Measurements from ENCODE around the gene RHBDF2. TPM values are rescaled to one million over a fixed set of nuclear protein-coding genes. Genes with fewer than 3 reads are reported as not detected.

Gene RHBDF2
- 7.0 TPM for polyA plus RNA-seq (2013, experiment 1 of 2; ENCODE audit: insufficient read length)
- 7.0 TPM for polyA plus RNA-seq (2013, experiment 2 of 2; ENCODE audit: insufficient read length)

DNA sequence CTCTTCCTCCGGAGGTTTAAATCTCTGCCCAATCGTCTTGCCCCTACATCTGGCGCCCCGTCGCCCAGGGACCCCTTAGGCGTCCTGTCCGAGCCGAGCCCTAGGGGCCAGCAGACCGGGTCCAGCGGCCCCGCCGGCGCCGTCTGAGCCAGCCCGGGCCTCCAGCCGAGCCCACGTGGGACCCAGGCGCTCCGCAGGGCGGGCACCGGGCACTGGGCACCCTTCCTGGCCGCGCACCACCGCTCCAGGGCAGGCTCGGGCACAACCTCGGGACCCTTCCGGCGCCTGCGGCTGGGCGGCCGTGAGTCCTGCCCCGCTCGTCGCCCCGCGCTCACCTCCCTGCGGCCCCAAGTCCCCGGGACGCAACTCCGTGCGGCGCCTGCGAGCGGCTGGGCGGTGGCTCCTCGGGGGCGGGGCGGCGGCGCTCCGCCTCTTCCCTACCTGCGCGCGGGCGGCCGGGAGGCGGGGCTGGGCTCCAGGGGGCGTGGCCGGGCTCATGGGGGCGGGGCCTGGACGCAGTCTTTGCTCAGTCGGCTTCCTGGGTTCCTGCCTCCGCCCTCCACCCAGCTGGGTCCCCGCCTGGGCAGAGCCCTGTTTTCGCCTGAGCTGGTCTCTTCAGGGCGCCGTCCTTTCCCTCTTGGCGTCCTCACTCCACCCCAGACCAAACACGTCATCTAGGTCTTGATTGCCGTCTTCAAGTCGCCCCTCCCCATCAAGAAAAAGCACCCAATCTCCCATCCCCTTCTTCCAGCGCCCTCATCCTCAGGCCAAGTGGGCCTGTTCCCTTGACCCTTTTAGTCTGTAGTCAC is at the start of gene RHBDF2:
Gene RHBDF2, minus strand, starts transcription at position 406 of the 809 bp plus-strand sequence. CDS start 19,899 bp downstream, outside the sequence.
- DNase-seq: peak; percentile 59

DNA sequence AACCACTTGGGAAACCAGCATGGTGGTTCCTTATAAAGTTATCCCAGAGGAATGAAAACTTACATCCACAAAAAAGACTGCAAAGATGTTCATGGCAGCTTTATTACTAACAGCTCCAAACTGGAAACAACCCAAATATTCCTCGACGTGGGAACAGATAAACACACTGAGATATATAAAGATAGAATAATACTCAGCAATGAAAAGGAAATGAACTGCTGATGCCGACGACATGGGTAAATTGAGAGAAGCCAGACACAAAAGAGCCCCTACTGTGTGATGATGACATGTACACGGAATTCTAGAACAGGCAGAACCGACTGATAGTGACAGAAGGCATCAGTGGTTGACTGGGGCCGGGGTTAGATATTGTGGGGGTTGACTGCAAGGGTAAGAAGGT is 48.3 kb upstream of the RHBDF2 start:
- no peak for DNase-seq

DNA sequence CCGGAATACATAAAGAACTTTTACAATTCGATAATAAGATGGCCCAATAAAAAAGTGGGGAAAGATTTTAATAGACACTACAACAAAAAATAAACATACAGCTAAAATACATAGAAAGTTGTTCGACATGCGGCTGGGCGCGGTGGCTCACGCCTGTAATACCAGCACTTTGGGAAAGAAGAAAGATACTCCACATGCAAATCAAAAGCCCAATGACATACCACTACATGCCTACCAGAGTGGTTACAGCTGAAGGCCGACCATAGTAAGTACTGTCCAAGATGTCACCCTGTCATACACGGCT is 47.9 kb upstream of the RHBDF2 start:
- no peak for DNase-seq

DNA sequence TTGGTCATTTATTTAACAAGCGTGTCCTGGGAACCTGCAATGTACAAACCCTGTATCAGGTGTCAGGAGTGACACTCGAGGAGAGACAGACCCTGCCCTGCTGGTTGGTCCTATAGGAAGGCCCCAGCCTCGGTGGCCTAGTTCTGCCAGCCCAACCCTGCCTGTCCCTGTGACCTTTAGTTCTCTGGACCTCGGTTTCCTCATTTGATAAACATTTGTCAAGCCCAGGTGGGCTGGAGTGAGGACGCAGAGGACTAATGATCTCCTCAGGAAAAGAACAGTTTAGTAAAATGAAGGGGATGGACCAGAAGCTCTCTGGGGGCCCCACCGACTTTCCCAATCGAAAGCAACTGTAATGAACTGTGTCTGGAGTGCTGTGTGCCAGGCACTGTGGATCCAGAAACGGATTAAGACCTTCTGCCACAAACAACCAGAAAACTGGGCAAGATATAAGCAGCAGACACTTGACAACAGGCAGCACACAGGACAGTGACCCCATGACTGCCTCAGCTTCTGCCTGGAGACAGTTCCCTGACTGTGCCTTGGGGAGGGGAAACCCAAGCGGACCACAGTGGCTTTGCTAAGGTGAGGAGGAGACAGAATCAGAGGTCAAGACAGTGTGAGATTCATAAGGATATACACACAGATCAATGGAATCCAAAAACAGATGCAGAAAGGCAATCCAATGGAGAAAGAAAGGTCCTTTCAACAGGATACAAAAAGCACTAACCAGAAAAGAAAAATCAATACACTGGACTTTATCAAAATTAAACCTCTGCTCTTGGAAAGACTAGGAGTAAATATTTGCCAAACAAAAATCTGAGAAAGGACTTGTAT is 47.4 kb upstream of the RHBDF2 start:
- DNase-seq: no peak

DNA sequence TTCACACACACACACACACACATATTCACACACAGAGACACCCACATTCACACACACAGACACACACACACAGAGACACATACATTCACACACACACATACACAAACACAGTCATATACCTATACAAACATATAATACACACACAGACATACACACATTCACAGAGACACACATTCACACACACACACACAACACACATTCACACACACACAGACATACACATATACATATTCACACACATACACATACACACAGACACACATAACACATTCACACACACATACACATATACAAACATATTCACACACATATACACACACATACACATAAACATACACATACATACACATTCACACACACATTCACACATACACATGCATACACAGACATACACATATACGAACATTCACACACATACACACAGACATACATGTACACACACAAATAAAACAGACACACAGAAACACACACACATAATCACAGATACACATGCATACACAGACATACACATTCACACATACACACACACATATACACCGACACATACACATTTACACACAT is 46.5 kb upstream of the RHBDF2 start:
- no peak for DNase-seq

DNA sequence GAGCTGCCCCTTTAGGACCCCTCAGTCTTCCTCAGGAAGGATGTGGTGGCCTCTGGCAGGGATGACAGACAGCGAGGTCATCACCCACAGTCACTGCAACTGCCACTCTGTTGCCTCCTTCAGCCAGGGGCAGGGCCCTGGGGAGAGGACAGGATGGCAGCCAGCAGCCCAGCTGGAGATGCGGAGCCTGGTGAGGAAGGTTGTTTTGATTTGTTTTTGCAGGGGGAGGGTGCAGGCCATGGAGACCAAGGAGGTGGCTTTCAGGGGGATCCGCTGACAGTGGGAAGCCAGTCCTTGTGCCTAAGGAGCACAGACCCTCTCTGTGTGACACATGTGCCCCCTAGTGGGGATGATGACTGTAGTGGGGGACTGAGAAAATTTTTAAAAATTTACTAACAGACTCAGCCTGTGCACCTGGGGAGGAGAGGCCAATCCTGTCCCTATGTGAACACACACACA is 46.0 kb upstream of the RHBDF2 start:
- DNase-seq: peak; percentile 61

DNA sequence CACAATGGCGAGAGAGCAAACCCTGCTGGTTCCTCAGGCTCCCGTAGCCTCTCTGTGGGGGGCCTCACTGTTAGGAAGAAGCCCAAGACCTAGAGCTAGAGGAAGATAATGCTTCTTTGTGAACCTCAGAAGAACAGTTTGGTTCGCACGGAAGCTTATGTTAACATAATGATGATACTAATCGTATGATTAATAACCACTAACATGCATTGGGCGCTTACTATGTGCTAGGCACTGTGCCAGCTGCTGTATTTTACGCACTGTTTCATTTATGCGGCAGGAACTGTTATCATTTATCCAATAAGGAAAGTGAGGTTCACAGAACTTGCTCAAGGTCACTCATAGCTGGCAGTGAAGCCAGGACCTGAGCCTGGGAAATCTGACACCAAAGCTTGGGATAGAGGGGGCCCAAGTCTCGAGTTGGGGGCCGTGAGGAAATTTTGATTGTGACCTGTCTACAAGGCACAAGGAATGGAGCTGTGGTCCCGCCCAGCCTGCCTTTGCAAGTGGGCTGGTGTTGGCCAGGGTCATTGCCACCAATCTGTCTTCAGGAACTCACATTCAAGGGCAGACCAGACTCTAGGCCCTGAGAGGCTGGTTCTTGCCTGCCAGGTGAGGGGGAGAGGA is 45.4 kb upstream of the RHBDF2 start:
- peak; percentile 93 for DNase-seq

DNA sequence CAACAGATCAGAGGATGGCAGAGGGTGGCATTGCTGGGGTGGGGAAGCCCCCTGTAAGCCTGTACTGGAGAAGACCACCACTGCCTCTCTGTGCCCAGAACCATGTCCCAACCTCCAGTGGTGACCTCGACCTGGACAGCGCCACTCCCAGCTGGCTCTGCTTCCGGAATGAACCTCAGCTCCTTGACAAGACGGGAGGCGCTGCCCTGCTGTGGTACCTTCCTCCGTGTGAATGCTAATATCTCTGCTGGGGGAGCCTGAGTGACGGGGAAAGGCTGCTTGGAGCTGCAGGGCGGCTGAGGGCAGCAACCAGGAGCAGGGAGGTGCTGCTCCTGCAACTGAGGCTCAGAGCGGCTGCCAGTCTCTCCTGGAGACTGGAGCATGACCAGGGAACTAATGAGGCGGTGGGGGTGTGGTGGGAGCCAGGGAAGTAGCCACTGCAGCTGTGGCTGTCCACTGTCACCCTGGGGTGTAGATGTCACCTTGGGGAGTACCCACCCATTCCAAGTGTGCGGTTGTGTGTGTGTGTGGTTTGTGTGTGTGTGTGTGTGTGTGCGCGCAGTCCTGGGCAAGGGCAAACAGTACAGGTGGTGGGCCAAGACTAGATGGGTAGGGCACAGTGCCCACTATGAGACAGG is 44.8 kb upstream of the RHBDF2 start:
- no peak for DNase-seq

DNA sequence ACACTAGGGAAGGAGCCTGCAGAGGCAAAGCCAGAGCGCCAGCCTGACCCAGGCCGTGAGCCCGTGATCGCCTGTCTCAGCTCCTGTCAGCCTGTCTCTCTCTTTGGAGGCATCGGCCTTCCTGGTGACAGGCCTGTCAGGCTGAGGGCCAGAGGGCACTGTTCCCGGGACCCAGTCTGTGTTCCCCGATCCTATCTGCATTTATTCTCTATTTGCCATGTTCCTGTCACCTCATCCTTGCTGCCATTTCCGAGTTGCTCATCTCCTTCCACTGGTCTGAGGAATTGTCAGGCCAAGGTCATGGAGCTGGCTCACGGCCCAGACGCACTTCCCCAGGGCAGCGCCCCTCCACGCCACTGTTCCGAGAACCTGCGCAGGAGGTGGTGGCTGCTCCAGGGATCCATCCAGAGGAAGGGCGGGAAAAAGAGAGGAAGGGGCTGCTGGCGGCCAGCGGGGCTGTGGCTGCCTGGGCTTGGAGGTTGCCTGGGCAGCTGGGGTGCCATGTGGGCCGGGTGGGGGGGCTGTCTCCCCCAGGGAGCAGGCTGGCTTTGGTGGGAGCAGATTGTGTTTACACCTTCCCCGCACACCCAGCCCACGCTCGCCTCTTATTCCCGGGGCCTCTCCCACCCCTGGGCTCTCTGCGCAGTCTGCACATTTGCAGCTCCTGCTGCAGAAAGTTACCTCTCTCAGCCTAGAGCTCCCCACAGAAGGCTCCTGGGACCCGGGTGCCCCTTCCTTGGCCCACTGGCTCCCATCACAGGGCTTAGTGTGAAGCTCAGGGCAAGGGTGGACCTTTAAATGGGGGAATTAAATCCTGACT is 43.5 kb upstream of the RHBDF2 start:
- no peak for DNase-seq

DNA sequence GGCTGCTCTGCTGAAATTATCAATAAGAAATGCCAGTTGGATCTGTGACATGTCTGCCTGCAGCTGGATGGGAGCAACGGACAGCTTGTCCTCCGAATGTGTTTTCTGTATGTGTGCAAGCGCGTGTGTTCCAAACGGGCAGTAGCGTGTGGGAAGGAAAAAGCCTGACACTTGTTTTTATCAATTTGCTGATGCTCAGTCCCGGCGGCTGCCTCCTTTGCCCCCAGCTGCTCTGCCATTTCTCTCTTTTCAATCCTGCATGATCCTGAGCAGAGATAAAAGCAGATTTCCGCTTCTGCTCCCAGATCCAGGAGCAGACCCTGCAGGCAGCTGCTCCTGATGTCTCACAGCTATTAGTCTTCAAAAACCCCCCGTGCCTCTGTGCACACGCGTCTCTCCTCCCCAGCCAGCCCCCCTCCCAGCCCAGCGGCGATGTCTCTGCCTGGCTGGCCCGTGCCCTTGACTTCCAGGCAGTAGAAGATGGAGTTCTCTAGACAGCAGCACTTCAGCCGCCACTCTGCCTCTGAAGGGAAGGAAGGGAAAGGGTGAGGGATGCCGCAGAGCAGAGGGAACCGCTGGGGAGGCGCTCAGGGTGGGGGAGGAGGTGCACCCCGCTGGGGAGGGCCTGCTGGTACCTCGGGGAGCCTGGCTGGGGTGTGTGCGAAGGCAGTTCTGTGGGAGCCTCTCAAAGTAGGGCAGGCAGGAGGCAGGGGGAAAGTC is 42.8 kb upstream of the RHBDF2 start:
- DNase-seq: no peak

DNA sequence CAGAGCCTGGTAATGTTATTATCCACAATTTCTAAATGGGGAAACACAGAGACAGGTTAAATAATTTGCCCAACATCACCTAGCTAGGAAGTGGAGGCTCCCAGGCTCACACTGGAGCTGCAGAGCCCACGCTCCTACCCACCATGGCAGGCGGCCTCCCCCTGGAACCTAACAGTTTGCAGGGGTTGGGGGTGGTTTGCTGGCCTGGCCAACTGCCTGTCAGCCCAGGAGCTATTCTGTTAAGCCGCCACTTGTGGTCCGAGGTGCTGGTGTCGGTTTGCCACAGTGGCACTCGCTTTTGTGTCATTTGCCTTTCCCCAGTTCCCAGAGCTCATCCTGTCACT is 42.2 kb upstream of the RHBDF2 start:
- no peak for DNase-seq

DNA sequence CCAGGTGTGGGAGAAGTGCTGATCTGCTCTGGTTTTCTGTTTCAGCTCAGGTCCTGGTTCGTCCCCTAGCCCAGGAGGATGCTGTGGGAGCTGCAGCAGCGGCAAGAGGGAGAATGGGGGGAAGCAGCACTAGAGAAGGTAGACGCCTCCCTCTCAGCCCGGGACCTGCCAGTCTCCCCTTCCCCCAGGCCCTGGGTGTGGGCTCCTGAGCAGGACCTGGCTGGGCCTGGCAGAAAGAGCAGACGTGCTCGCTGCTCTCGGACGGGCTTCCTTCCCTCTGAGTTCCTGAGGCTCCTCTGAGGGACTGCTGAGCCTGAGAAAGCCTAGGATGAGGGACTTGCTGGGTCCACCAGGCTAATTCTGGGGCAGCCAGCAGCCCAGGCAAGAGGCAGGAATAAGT is 41.8 kb upstream of the RHBDF2 start:
- DNase-seq: no peak

DNA sequence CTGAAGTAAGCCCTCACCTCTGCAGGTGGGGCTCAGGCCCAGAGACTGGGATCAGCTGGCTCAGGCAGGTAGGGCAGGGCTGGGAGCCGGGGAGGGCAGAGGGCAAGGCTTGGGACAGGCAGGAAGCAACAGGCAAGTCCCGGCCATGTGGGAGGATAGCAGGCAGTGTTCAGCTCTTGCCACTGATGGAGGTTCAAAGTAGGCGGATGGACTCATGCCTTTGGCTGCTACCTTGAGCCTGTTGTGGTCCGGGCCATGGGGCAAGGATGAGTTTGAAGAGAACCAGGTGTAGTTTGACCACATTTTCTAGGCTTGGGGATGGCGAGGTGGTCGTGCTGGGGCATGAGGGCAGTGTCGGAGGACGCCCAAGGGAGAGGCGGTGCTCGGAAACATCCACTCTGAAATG is 41.3 kb upstream of the RHBDF2 start:
- DNase-seq: no peak

DNA sequence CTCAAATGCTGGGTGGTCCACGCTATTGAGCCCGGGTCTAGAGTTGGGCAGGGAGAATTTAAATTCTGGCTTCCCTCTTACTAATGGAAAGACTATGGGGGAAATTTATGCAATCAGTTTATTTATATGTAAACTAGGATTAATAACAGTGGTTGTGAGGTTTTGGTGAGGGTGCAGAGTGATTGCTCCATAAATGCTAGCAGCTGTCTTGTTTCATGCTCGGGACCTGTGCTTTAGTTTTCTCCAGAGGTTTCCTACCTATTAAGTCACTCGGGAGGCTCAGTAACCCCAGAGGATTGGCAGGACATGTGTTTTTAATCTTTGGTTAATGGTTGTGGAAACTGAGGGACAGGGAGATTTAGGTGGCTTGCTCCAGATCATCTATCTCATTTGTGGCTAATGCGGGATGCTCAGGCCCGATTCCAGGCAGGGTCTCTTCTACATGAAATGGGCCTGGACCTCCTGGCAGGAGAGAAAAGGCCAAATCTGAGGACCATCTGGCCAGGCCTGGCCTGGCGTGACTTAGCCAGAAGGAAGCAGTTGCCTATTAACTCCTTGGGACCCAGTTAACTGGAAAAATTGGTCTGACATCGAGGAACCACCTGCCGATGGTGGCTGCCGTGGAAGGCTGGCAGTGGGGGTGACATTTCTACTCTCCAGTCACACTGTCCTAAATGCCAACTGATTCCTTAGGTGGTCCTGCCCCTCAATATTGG is 40.7 kb upstream of the RHBDF2 start:
- no peak for DNase-seq

DNA sequence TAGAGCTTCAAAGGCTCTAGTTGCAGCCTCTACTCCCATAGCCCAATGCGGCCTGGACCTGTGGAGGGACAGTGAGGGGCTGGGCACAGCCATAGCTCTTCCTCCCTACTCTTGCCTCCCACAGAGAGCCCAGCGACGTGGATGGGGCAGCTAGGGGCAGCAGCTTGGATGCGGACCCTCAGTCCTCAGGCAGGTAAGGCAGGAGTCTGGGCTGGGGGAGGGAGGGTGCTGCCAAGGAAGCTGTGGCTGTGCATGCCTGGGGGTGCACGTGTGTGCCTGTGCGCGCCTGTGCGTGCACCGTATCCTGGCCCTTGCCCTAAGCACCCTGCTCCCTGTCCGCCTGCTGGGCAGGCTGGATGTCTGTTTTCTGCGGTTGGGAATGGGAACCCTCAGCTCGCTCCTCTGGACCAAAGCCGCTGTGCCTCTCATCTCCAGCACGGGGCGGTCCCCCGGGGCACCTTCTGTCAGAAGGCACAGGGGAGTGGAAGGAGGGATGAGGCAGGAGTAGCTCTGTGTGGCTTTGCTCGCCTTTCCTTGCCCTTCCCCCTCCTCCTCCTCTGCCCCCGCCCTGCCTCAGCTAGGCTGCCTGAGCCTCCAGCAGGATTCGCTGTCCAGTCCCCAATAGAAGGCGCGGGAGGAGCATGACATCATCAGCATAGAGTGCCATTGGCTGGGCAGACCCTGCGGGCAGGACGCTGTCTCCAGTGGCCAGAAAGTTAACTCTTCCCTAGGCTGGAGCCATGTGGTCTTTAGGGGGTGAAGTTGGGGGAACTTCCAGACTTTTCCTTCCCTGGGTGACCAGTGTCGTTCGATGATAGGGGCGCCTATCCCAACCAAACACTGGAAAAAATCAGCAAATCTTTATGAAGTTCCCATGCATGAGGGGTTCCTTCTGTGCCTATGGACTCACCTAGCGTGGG is 39.4 kb upstream of the RHBDF2 start:
- DNase-seq: peak; percentile 95

DNA sequence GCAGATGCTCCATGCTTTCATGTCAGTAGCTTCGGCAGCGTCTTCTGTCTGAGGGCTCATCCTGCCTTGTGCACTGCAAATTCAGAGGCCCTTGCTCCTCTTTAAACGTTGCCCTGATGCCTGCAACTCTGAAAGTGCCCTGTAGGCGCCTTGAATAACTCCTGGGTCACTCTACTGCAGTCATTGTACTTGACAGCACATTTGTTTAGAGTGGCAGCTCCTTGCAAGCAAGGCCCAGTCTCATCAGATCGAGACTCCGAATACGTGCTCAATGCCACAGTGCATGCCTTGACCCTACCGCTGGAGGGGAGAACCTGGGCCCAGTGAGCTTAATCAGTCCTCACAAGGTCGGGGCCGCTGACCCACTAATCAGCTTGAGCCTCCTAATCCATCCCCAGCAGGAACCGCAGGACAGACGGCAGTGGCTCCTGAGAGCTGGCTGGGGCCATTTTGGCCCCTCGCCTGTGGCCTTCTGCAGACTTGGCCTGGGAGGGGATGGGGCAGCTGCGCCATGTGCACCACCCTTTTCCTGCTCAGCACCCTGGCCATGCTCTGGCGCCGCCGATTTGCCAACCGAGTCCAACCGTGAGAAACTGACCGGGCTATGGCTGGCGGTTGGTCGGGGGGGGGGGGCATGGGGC is 38.5 kb upstream of the RHBDF2 start, which contains the start of gene PRCD:
Gene PRCD, plus strand, starts transcription at position 414 of the 641 bp plus-strand sequence. Its CDS starts 98 bp downstream, at position 512.
- DNase-seq: no peak

DNA sequence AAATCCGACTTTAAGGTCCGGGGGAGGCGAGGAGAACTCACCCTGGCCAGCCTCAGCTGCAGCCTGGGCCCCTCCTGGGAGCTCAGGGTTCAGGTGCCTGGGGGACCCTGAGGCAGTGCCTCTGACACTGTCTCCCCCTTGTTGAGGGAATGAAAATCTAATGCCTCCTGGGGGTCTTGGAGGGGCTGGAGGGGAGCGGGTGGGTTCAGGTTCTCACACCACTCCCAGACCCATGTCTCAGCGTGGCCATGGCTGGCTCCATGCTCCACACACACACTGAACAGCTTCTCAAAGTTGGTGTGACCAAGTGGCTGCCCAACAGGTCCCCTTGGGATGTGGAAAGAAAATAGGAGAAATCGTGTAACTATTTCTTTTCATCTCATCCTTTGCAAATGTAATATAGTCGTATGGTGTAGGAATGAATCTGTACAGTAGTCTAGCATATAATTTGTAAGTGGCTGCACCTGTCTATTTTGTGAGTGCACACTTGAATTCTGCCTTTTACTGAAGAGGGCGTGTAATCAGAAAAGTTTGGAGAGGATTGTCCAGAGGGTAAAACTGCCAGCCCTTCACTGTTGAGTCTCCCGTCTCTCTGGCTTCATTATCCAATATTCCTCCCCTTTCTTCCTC is 37.8 kb upstream of the RHBDF2 start:
- DNase-seq: no peak
